Limb (tissue), 2 donors: ENCODE data around the gene DDX54.
"Not testable (repeated sequence)": the region's sequence is repeated elsewhere in the genome, so short reads cannot be mapped to it uniquely, and the experiment has no call there.

ENCODE experiments used
- DNase-seq, 2 donors: peaks; one replicate each; pipeline ENCODE4 v3.0.0-alpha.2; 2016; ENCODE audit errors: extremely low spot score in 2 of 2

DDX54 gene

DNA sequence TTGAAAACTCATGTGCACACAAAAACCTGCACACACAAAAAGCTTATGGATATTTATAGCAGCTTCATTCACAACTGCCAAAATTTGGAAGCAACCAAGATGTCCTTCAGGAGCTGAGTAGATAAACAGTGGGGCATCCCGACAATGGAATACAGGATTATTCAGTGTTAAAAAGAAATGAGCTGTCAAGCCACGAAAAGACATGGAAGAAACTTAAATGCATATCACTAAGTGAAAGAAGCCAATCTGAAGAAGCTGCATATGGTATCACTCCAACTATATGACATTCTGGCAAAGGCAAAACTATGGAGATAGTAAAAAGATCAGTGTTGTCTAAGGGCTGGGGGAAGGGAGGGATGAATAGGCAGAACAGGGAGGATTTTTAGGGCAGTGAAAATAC, 30.7 kb upstream of the DDX54 start:
- DNase-seq, result no peak

DNA sequence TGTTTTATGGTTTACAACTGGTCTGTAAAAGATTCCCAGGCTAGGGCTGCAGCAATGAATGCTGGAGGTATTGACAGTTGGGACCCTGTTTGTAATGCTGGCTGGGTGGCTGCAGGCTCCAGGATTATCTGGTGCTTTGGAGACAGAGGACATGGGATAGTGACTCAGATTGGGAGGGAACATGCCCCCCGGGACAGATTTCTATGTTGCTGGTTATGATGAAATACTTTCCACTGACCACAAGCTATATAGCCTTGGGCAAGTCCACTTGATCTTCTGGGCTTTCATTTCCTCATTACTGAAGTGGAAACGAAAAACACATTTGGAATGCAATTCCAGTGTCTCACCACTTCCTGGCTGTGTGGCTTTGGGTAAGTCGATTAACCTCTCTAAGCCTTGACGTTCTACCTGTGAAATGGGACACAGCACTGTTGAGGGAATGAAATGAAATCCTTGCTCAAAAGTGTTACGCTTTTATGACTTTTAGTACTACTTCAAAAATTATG, 29.7 kb upstream of the DDX54 start:
- no peak for DNase-seq

DNA sequence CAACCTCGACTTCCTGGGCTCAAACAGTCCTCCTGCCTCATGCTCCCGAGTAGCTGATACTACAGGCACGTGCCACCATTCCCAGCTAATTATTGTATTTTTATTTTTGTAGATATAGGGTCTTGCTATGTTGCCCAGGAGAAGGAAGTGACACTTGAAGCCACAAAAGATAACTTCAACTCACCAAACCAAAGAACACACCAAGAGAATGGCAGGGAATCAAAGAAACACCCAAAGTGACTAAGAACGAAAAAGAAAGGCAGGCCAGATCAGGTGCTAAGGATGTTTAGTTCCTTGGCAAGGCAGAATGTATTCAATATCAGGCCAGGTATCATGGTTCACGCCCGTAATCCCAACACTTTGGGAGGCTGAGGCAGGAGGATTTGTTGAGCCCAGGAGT, 25.9 kb upstream of the DDX54 start:
- DNase-seq, result no peak

DNA sequence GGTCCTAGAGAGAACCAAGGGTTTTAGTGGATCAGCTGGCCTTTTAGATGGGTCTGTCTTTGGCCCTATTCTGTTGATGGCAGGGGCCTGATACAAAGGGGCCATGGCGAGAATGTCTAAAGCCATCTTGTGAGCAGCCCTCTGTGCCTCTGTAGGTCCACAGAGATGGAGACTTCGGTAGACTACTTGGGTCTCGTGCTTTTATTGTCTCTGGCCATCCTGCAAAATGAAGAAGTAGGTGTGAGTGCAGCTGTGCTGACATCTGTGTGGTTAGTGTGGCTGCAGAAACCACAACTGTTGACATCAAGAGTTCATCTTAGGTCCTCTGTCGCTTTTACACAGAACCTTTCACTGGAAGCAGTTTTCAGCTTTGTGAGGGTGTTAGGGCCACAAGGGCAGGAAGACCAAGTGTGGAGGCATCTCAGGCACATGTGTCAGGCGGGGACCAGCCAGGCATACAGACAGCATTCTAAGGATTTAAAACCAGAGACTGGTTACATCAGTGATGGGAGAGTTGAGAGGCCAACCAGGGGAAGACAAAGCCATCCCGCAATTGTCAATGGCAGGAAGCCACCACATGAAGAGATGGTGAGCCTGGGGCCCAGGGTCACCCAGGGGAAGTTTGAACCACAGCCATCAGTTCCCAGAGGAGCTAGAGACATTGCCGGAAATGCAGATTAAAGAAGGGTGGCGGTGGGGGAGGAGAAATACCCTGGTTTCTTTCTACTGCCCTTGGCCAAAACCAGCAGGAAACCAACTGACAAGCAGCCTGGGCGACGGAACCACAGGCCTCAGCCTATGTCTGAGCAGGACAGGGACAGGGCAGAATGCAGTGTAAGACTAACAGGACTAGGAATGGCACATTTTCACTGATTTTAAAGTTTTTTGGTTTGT, 23.0 kb upstream of the DDX54 start:
- DNase-seq, result no peak

DNA sequence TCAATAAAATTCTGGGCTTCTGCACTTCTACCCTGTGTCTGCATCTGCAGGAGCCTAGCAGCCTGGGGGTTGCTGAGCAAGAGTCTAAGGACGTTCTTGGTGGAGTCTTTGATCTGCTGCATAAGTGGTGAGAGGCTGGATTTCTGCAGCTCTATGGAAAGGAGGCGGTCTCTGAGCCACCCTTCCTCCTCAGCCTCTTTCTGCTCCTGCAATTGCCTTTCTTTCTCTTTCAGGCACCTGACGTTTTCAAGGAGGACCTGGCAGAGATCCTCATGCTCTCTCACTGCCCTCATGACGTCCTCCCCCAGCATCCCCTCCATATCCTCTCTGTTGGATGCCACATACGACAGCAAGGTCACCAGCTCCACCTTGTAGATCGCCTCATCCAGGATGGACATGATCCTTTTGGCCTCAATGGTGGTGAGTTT, 22.3 kb upstream of the DDX54 start:
- DNase-seq, result no peak

DNA sequence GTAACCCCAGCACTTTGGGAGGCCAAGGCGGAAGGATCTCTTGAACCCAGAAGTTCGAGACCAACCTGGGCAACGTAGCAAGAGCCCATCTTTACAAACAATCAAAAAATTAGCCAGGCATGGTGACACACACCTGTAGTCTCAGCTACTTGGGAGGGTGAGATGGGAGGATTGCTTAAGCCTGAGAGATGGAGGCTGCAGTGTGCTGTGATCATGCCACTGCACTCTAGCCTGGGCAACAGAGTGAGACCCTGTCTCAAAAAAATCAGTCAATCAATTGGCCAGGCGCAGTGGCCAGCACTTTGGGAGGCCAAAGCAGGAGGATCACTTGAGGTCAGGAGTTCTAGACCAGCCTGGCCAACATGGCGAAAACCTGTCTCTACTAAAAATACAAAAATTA, 21.5 kb upstream of the DDX54 start:
- DNase-seq, result not testable (repeated sequence)

DNA sequence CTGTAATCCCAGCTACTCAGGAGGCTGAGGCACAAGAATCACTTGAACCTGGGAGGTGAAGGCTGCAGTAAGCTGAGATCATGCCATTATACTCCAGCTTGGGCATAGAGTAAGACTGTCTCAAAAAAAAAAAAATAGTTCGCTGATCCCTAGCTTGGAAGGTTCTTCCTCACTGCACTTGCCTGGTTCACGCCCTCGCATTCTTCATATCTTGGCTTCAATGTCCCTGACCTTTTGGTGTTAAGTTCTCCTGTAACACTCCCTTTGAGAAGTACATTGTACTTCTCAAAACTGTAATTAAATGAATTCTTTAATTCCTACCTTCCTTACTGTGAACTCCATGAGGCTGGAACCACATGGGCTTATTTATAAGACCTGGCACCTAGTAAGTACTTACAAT, 19.5 kb upstream of the DDX54 start:
- DNase-seq, result no peak

DNA sequence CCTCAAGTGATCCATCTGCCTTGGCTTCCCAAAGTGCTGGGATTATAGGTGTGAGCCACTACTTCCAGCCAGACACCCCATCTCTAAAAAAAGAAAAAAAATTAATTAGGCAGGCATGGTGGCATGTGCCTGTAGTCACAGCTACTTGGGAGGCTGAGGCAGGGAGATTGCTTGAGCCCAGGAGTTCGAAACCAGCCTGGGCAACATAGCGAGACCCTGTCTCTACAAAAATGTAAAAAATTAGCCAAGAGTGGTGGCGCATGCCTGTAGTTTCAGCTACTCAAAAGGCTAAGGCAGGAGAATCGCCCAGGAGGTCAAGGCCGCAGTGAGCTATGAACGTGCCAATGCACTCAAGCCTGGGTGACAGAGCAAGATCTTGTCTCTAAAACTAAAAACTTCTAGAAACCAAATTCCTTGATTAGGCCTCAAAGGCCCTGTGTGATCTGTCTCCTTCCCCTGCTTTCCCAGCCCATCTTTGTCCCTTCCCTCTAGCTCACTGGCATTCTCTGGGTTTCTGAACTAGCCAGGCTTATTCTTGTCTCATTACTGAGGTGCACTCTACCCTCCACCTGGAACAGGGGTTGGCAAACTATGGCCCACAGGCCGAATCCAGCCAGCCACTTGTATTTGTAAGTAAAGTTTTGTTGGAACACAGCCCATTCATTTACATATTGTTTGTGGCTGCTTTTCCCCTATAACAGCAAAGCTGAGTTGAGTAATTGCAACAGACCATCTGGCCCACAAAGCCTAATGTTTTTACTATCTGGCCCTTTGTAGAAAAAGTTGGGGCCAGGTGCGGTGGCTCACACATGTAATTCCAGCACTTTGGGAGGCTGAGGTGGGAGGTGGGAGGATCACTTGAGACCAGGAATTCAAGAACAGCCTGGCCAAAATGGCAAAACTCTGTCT, 18.8 kb upstream of the DDX54 start:
- no peak for DNase-seq

DNA sequence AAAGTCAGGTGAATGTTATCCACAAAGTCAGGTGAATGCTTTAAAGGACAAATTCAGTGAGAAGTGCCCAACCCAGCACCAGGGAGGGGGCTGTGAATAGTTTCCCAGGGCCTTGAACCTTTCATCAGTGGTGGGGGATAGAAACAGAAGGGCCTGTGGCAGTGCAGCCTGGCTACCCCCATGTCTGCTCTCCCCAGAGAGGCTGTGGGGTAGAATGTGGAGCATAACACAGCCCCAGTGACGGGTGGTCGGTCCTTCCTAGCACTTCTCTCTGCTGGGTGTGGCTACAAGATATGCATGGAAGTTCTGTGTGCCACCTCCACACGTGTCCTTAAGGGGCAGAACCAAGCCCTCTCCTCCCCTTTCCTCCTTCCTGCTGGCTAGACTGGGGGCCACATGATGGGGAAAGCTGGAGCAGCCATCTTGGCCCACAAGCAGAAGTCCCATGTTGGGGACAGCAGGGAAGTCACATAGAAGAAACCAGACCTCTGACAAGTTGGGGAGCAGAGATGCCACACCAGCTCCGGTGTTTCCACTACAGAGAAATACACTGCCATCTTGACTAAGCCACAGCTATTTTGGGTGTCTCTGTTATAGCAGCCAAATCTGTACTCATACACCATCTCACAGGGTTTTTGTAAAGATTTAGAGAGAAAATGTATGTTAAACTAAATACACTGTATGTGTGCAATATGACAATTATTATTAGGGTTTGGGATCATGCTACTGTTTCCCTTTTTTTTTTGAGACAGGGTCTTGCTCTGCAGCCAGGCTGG, 17.2 kb upstream of the DDX54 start:
- DNase-seq, result no peak

DNA sequence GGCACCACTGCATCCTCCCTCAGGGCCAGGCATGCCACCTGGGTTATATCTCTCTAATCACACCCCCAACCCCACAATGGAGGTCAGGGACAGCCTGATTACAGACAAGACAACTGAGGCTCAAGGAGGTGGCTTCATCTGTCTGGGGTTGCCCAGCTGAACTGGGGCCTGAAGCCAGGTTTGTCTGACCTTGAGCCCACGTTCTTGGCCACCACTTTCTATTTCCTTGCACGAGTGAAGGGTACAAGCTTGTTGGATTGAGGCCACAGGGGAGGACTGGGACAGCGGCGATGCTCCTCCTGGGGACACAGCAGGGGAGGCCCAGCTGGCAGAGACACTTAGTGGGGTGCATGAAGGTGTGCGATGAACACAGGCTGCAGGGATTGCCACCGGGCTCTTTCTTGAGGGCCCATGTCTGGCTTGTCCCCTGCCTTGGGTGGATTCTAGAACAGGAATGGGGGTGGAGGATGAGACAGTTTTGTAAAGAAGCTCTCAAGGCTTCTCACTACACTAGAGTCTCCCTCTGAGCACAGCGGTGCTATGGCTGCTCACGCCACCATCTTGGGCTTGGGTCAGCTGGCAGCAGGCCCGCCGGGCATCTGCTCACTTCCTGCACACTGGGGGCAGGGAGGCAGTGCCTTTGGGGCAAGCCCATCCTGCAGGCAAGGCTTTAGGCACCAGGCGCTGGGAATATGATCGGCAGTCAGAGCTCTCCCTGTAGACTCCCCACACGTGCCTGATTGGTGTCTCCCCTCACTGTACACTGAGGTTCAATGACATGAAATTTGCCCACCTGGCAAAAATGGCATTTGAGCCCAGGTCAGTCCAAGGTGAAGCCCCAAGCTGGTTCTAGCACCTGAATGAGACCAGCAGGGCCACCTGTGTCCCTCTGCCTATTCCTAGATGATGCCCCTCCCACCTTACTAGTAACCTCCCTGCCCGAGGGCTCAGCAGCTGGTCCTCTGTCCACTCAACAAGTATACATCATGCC, 16.2 kb upstream of the DDX54 start:
- no peak for DNase-seq

DNA sequence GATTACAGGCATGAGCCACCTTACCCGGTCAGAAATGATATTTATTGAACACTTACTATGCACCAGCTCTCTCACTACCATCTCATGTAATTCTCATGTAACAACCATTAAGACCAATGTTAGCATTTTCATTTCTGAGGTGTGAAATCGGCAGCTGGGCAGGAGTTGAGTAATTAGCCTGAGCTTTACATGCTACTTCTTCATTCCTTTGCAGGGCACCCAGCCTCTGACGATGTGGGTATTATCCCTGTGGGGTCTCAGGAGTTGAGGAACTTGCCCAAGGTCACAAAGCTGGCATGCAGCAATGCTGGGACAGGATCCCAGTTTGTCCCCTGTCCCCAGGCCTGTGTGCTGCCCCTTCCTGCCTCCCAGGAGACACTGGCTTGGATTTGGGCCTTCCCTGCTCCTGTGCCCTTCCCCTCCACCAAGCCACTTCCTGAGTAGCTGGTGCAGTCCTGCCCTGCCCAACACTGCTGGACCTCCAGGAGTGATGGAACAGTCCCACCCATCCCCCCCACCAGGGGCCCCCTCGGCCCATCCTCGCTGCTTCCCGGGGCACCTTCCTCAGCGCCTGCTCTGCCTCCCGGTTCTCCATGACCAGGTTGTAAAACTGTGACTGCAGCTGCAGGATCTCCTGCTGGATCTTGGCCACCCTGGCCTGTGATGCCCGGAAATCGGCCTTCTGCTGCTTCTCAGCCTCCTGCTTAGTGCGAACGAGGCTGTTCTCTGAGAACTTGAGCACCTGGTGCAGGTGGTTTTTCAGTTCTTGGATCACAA, 14.9 kb upstream of the DDX54 start:
- DNase-seq, result no peak

DNA sequence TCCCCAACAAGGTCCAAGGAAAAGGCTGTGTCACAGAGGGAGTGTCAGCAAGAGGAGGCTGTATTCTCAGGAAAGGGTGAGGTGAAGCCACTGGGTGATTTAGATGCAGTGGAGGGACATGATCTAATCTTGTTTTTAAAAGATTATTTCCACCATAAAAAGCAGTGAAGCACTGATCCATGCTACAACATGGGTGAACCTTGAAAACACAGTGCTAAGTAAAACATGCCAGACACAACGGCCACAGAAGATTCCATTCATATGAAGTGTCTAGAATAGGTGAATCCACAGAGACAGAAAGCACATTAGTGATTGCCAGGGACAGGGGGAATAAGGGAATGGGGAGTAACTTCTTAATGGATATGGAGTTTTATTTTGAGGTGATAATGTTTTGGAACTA, 13.0 kb upstream of the DDX54 start:
- DNase-seq, result no peak

DNA sequence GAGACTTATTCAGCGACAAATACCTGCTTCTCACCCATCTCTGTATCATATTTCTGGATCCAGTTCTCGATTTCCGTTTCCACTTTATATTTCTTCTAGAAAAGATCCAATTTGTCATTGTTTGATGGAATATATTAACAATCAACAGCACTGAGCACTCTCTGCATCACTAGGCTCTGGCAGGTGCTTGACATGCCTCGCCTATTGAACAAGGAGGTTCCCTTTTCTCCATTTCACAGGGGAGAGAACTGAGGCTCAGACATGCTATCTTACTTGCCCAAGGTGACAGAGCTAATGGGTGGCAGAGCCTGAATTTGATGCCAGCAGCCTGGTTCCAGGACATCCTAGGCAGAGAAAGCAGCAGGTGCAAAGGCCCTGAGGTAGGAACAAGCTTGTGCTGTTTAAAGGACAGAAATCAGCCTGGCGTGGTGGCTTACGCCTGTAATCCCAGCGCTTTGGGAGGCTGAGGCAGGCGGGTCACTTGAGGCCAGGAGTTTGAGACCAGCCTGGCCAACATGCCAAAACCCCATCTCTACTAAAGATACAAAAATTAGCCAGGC, 12.3 kb upstream of the DDX54 start:
- DNase-seq, result no peak

DNA sequence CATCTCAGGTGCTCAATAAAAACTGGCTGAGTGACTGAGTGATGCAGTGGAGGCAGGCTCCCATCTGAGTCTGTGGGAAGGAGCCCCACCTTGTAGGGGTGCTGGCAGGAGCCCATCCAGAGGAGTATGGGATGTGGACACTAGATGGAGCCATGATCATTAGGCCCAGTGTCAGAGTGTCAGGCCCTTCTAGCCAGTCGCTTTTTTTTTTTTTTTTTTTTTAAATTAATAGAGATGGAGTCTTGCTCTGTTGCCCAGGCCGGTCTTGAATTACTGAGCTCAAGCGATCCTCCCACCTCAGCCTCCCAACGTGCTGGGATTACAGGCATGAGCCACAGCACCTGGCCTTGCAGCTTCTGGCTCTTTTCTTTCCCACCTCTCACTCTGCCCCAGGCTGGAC, 11.7 kb upstream of the DDX54 start:
- peak; percentile 50 to 58 for DNase-seq

DNA sequence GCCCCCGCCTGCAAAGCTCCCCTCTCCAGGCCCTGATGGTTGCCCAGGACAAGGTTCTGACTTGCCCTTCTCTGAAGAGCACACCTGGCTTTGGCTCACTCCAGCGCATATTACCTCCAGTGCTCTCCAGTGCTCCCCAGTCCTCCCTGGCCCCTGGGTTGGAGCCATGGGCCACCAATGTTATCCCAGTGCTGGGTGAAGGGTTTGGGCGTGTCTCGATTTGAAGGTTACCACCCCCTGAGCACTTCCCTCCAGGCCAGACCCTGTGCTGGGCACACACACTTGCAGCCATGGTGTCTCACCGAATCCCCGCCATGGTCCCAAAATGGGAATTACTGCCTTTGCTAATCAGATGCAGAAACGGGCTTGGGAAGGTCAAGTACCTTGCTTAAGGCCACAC, 11.3 kb upstream of the DDX54 start:
- no peak for DNase-seq

DNA sequence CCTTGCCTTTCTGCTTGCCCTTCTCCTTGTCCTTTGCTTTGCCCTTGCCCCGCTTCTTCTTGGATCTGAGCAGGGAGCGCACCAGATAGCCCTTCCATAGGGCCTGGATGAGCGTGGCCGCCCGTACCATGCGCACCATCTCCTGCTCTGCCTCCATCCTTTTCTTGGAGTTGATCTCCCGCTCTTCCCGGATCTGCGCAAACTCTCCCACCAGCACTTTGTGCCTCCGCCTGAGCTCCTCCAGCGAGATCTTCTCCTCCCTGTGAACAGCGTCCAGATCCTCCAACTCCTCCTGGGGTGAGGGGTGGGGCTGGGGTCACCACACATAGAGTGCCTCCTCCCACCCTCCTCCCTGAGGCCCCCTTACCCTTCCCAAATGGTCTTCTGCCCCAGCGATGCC, 10.3 kb upstream of the DDX54 start:
- DNase-seq, result no peak

DNA sequence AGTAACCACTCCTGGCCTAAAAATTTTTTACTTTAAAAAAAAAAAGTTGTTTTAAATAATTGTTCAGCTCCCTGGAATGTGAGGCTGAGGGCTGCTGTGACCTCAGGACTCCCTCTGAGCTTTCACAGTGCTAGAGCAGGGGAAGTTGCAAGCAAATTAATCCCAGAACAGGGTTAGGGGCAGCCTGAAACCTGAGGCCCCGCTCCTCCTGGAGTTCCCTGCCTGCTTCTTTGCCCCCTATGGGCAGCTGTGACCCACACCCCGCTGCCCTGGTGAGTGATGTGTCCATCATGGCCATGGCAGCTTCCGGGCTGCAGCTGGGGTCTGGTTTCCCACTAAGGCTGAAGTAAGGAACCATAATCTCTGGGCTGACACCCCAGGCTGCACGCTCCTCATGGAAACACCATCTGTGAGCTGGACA, 9.7 kb upstream of the DDX54 start:
- DNase-seq, result no peak

DNA sequence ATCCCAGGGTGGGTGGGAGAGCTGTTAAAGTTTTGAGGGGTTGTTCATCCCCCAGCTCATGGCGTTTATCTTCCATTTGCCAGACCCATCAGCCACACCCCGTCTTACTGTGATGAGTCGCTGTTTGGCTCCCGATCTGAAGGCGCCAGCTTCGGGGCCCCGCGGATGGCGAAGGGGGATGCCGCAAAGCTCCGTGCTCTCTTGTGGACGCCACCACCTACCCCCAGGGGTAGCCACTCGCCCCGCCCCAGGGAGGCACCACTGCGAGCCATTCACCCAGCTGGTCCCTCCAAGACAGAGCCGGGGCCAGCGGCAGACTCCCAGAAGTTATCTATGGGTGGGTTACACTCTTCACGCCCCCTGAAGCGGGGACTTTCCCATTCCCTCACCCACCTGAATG, 5.9 kb upstream of the DDX54 start:
- DNase-seq, result no peak

DNA sequence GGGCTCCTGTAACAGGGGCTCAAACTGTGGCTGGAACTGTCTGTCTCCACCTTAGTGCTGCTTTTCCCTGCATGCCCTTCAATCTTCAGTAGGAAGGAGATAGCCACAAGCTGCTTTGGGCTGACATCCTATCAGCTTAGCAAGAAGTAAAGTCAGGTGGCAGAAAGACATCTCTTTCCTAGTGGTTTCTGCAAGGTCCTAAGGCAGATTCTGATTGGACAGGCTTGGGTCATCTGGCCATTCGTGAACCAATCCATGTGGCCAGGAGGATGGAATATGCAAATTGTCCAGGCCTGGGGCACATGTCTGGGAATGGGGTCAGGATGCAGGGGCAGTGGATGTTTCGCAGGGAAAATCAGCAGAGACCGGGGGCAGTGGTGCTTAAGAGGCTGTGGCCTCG, 5.5 kb upstream of the DDX54 start:
- DNase-seq, result no peak
